Osteocyte (in vitro differentiated cells): Measurements from ENCODE around the gene HRNR. TPM values are rescaled to one million over a fixed set of nuclear protein-coding genes. Genes with fewer than 3 reads are reported as not detected.

Experiments
- DNase-seq: peaks from one replicate; pipeline ENCODE4 v3.0.0; 2021; ENCODE audit warnings: mixed read lengths; ENCODE audit not compliant: unreplicated experiment; ENCODE audit errors: extremely low spot score
- H3K27ac Mint-ChIP-seq: one replicate; pipeline ENCODE4 v1.8.0; 2021; ENCODE audit warnings: mild to moderate bottlenecking, mixed read lengths; ENCODE audit not compliant: unreplicated experiment
- H3K27me3 Mint-ChIP-seq: one replicate; pipeline ENCODE4 v1.8.0; 2021; ENCODE audit warnings: mixed read lengths; ENCODE audit not compliant: unreplicated experiment
- H3K36me3 Mint-ChIP-seq: one replicate; pipeline ENCODE4 v1.8.0; 2021; ENCODE audit warnings: mixed read lengths; ENCODE audit not compliant: unreplicated experiment
- H3K4me1 Mint-ChIP-seq: one replicate; pipeline ENCODE4 v1.8.0; 2021; ENCODE audit warnings: mixed read lengths; ENCODE audit not compliant: unreplicated experiment
- H3K4me3 Mint-ChIP-seq: one replicate; pipeline ENCODE4 v1.8.0; 2021; ENCODE audit warnings: mild to moderate bottlenecking, moderate library complexity, mixed read lengths; ENCODE audit not compliant: unreplicated experiment
- H3K9me3 Mint-ChIP-seq: one replicate; pipeline ENCODE4 v1.8.0; 2021; ENCODE audit warnings: mixed read lengths; ENCODE audit not compliant: unreplicated experiment
- CTCF ChIP-seq: fragments of 200-600 bp; sonication (generic); IDR thresholded peaks from 2 replicates; pipeline ENCODE4 v1.5.0; 2021; ENCODE audit warnings: antibody characterized with exemption, mild to moderate bottlenecking, moderate library complexity
- total RNA-seq: library from RNA; stranded (reverse); gene quantifications from 2 replicates; pipeline ENCODE4 v1.2.1, GENCODE V29; 2021

The HRNR gene
- total RNA-seq, 1 donor from 2014 or later, result not detected

GRCh38 chr1:152162792-152163463 lies 61.1 kb downstream of the HRNR start:
- Mint-ChIP-seq H3K27me3 (peaks cover 29% of the 10 kb centered on the region), H3K36me3 (no peaks in the 10 kb centered on the region), H3K4me3 (no peak overlapping the region), H3K9me3 (no peaks in the 10 kb centered on the region), H3K4me1 (peaks cover 3% of the 10 kb centered on the region), H3K27ac (no peak overlapping the region)
- DNase-seq, result no peak
- TF ChIP-seq CTCF, result no peak

Other genes starting within 250 kb of the HRNR start
- 227 and 234 TPM in 2 replicates for gene S100A10, start 230.3 kb downstream of the HRNR start, total RNA-seq
- gene S100A11, start 187.2 kb downstream of the HRNR start, total RNA-seq, result 443 and 446 TPM in 2 replicates
- gene TCHHL1, start 135.1 kb downstream of the HRNR start, total RNA-seq, result not detected in 2 replicates
- gene TCHH, start 108.7 kb downstream of the HRNR start, total RNA-seq, result 0.05 TPM in 1 of 2 replicates, not detected in the other
- gene RPTN, start 65.0 kb downstream of the HRNR start, total RNA-seq, result not detected in 2 replicates
- not detected in 2 replicates for gene FLG, start 101.0 kb upstream of the HRNR start, total RNA-seq
- not detected in 2 replicates for gene FLG2, start 135.8 kb upstream of the HRNR start, total RNA-seq
- gene CRNN, start 190.1 kb upstream of the HRNR start, total RNA-seq, result not detected in 2 replicates